Endothelial cell of umbilical vein (primary cell): Measurements from ENCODE around the gene ZDHHC17. TPM values are rescaled to one million over a fixed set of nuclear protein-coding genes. Genes with fewer than 3 reads are reported as not detected.

Source experiments
- BruUV-seq: library from RNA; stranded (reverse); fragments of 400-500 nt; replicated peaks from 2 replicates; lab custom pipeline; 2021; lab: Mats Ljungman, UMichigan
- CTCF ChIA-PET: fragments of 300-600, 350-600 bp; sonication (Branson Sonifier 250); formaldehyde crosslinking; loops from one replicate; lab custom pipeline; 2021; ENCODE audit warnings: antibody characterized with exemption, inconsistent platforms; lab: Charles Lee
- POLR2A ChIA-PET: fragments of 300-600, 350-600 bp; sonication (Branson Sonifier 250); formaldehyde crosslinking; loops from one replicate; lab custom pipeline; 2021; ENCODE audit warnings: antibody characterized with exemption, inconsistent platforms; lab: Charles Lee
- DNase-seq: peaks from one replicate; pipeline ENCODE4 v3.0.0-alpha.2; 2011; ENCODE audit warnings: low read depth, low spot score
- FAIRE-seq: peaks from 2 replicates; lab custom pipeline; 2011; peaks lifted over from hg19 to GRCh38; lab: Jason Lieb, UNC
- H2AFZ ChIP-seq: 2 replicates; pipeline ENCODE4 v1.6.0; 2012; ENCODE audit warnings: low read depth, low read length, control low read depth, inconsistent platforms
- H3K27ac ChIP-seq: 2 replicates; pipeline ENCODE4 v1.5.1; 2011; ENCODE audit warnings: low read depth, mild to moderate bottlenecking, control low read depth, low read length, moderate library complexity; ENCODE audit not compliant: insufficient read depth
- H3K27me3 ChIP-seq, 2 experiments: 2 replicates each; pipeline versions ENCODE4 v1.6.0 to v1.6.1; 2011; ENCODE audit warnings: low read length in 2 of 2, mixed read lengths in 1 of 2; ENCODE audit not compliant: control insufficient read depth in 2 of 2, insufficient read depth in 2 of 2
- H3K36me3 ChIP-seq, 2 experiments: 2 replicates in 1 of 2; 3 replicates in 1 of 2; pipeline ENCODE4 v1.5.1; 2011; ENCODE audit warnings: low read length in 2 of 2, mild to moderate bottlenecking in 1 of 2, moderate library complexity in 1 of 2; ENCODE audit not compliant: control insufficient read depth in 2 of 2, insufficient read depth in 2 of 2; ENCODE audit errors: extremely low read depth in 1 of 2
- H3K4me1 ChIP-seq: 3 replicates; pipeline ENCODE4 v1.5.1; 2011; ENCODE audit warnings: mild to moderate bottlenecking, low read length; ENCODE audit not compliant: control insufficient read depth, insufficient read depth; ENCODE audit errors: extremely low read depth
- H3K4me2 ChIP-seq: 2 replicates; pipeline ENCODE4 v1.6.1; 2011; ENCODE audit warnings: low read length, control low read depth, mixed read lengths; ENCODE audit not compliant: insufficient read depth
- H3K4me3 ChIP-seq, 3 experiments: fragments of 200-600 bp in 1 of 3; sonication (generic), shearing (Covaris generic) in 1 of 3; replicated peaks in 1 of 3; 2 replicates each; pipeline ENCODE4 v1.5.1; 2011 to 2016; ENCODE audit warnings: control low read depth in 3 of 3, low read length in 3 of 3, mild to moderate bottlenecking in 2 of 3, inconsistent platforms in 1 of 3, low read depth in 1 of 3, moderate library complexity in 1 of 3; ENCODE audit not compliant: insufficient read depth in 1 of 3
- H3K79me2 ChIP-seq: 2 replicates; pipeline ENCODE4 v1.6.0; 2012; ENCODE audit warnings: low read length, inconsistent platforms; ENCODE audit not compliant: control insufficient read depth, insufficient read depth
- H3K9ac ChIP-seq: replicated peaks from 2 replicates; pipeline ENCODE3; 2011; ENCODE audit warnings: low read length, control low read depth; ENCODE audit not compliant: insufficient read depth; ENCODE audit errors: extremely low read depth
- H3K9me1 ChIP-seq: replicated peaks from 3 replicates; pipeline ENCODE4 v1.6.0; 2011; ENCODE audit warnings: mild to moderate bottlenecking, low read length; ENCODE audit not compliant: control insufficient read depth, insufficient read depth; ENCODE audit errors: extremely low read depth
- H3K9me3 ChIP-seq: replicated peaks from 2 replicates; pipeline ENCODE4 v1.5.1; 2012; ENCODE audit warnings: low read length, inconsistent platforms; ENCODE audit not compliant: control insufficient read depth, insufficient read depth
- H4K20me1 ChIP-seq: replicated peaks from 2 replicates; pipeline ENCODE3; 2011; ENCODE audit warnings: mild to moderate bottlenecking, low read length; ENCODE audit not compliant: control insufficient read depth, insufficient read depth; ENCODE audit errors: extremely low read depth
- EZH2 ChIP-seq: IDR thresholded peaks from 2 replicates; pipeline ENCODE4 v1.6.1; 2012; ENCODE audit warnings: borderline replicate concordance, low read depth, mild to moderate bottlenecking, moderate library complexity, low read length, inconsistent platforms; ENCODE audit not compliant: severe bottlenecking
- FOS ChIP-seq: IDR thresholded peaks from 2 replicates; pipeline ENCODE4 v1.6.1; 2011; ENCODE audit warnings: mild to moderate bottlenecking, low read length, moderate library complexity, borderline replicate concordance; ENCODE audit not compliant: insufficient read depth
- JUN ChIP-seq: IDR thresholded peaks from 2 replicates; pipeline ENCODE4 v1.6.1; 2011; ENCODE audit warnings: borderline replicate concordance, low read depth; ENCODE audit not compliant: insufficient read length, insufficient read depth
- MYC ChIP-seq: IDR thresholded peaks from one replicate; pipeline ENCODE4 v1.6.1; 2011; ENCODE audit warnings: mild to moderate bottlenecking, low read depth, low read length
- POLR2A ChIP-seq: IDR thresholded peaks from 2 replicates; pipeline ENCODE4 v1.6.1; 2012; ENCODE audit warnings: low read depth, mild to moderate bottlenecking, control low read depth, low read length
- POLR2AphosphoS5 ChIP-seq: IDR thresholded peaks from 2 replicates; pipeline ENCODE4 v1.6.1; 2012; ENCODE audit warnings: low read depth, mild to moderate bottlenecking, control low read depth, low read length, moderate library complexity; ENCODE audit not compliant: insufficient read depth
- dilution Hi-C: fragments of 300-500 bp; cut with MboI; formaldehyde crosslinking; loops from one replicate; pipeline ENCODE4 v1.15.0; 2019; ENCODE audit warnings: low sequenced_read_pairs; ENCODE audit not compliant: extremely low pct_ligation_motif_present
- intact Hi-C: fragments of 100-400 bp; cut with micrococcal nuclease; formaldehyde crosslinking; loops from one replicate; pipeline ENCODE4 v1.10.0; 2022
- polyA plus RNA-seq, 4 experiments: library from polyadenylated mRNA; depleted of rRNA in 3 of 4; stranded (reverse) in 3 of 4; unstranded in 1 of 4; fragments of >200 nt; gene quantifications; 2 replicates each; pipeline versions ENCODE4 v1.2.1 to v1.2.3, GENCODE V29; 2011 to 2012; ENCODE audit warnings: missing spikeins in 1 of 4
- total RNA-seq: library from RNA; stranded (reverse); gene quantifications from 2 replicates; pipeline ENCODE4 v1.2.3, GENCODE V29; 2021
- TF ChIP-seq, protein P1 (sequence below): IDR thresholded peaks from 2 replicates; pipeline ENCODE4 v1.6.1; 2011; ENCODE audit not compliant: insufficient read depth, insufficient read length
- TF ChIP-seq, protein P2 (sequence below), 2 donors: IDR thresholded peaks; 1 replicate in 1 of 2; 2 replicates in 1 of 2; pipeline ENCODE4 v1.5.1; 2011; ENCODE audit warnings: low read length in 2 of 2, mild to moderate bottlenecking in 2 of 2, moderate library complexity in 2 of 2, control low read depth in 1 of 2, inconsistent platforms in 1 of 2, low read depth in 1 of 2; ENCODE audit not compliant: insufficient read depth in 1 of 2; ENCODE audit errors: extremely low read depth in 1 of 2

ZDHHC17 gene
- total and polyA plus RNA-seq, 2 donors (not counting 3 experiments of a cell fraction or from before 2014, with no cell fraction given) = 21.2 to 26.9 TPM

DNA sequence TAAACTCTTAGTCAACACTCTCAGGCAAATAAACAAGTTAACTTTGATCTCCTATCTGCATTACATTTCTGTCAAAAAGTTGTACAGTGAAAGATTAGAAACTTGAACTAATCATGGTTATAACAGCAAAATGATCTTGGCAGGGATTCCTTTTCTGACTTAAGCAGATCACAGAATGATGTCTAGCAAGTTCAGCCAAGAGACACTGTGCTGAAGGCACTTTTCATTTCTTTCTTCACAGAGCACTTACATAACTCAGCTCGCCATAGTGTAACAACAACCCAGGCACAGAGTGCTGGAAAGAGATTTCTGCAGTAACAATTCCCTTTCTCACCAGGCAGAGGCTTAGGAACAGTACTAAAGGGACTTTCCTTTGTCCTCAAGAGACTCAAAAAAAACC lies 134.5 kb downstream of the ZDHHC17 start:
- no peaks in the 10 kb centered on the region for H3K36me3 ChIP-seq
- CTCF ChIA-PET = no interaction called here
- no peak for DNase-seq
- H3K9me3 ChIP-seq = no peaks in the 10 kb centered on the region
- no peak overlapping the region for H2AFZ ChIP-seq
- H3K9ac ChIP-seq = no peak overlapping the region
- no TSS peak for BruUV-seq
- H3K27me3 ChIP-seq = no peaks in the 10 kb centered on the region
- POLR2A ChIA-PET = no interaction called here
- H3K4me2 ChIP-seq = no peak overlapping the region
- H4K20me1 ChIP-seq = no peaks in the 10 kb centered on the region
- no peak overlapping the region for H3K4me3 ChIP-seq
- H3K4me1 ChIP-seq = no peaks in the 10 kb centered on the region
- FAIRE-seq = no peak
- no peaks in the 10 kb centered on the region for H3K9me1 ChIP-seq
- intact Hi-C loops = no loop called here
- dilution Hi-C loops = no loop called here
- H3K79me2 ChIP-seq = no peaks in the 10 kb centered on the region
- H3K27ac ChIP-seq = no peak overlapping the region
- TF ChIP-seq MYC (no peak), POLR2AphosphoS5 (no peak), EZH2 (no peak), POLR2A (no peak), JUN (no peak), FOS (no peak)
- TF ChIP-seq, protein P1, sequence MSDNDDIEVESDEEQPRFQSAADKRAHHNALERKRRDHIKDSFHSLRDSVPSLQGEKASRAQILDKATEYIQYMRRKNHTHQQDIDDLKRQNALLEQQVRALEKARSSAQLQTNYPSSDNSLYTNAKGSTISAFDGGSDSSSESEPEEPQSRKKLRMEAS = no peak
- TF ChIP-seq, protein P2, sequence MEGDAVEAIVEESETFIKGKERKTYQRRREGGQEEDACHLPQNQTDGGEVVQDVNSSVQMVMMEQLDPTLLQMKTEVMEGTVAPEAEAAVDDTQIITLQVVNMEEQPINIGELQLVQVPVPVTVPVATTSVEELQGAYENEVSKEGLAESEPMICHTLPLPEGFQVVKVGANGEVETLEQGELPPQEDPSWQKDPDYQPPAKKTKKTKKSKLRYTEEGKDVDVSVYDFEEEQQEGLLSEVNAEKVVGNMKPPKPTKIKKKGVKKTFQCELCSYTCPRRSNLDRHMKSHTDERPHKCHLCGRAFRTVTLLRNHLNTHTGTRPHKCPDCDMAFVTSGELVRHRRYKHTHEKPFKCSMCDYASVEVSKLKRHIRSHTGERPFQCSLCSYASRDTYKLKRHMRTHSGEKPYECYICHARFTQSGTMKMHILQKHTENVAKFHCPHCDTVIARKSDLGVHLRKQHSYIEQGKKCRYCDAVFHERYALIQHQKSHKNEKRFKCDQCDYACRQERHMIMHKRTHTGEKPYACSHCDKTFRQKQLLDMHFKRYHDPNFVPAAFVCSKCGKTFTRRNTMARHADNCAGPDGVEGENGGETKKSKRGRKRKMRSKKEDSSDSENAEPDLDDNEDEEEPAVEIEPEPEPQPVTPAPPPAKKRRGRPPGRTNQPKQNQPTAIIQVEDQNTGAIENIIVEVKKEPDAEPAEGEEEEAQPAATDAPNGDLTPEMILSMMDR (IDR thresholded peaks at IDR 0.05; ENCODE audit: extremely low read depth in 1 of 2, insufficient read depth in 1 of 2, low read depth in 1 of 2, low read length in 2 of 2) = no peak
